Keratinocyte (primary cell): ENCODE results near the gene ALCAM. TPM values are rescaled to one million over a fixed set of nuclear protein-coding genes. Genes with fewer than 3 reads are reported as not detected.

Experiments
- DNase-seq: peaks from one replicate; pipeline ENCODE4 v3.0.0-alpha.2; 2011; ENCODE audit warnings: low read depth, missing footprints, low spot score
- FAIRE-seq: peaks from 2 replicates; lab custom pipeline; 2011; peaks lifted over from hg19 to GRCh38; lab: Jason Lieb, UNC
- H2AFZ ChIP-seq: 2 replicates; pipeline ENCODE4 v1.6.0; 2012; ENCODE audit warnings: low read length, control low read depth, inconsistent platforms; ENCODE audit not compliant: control insufficient read depth
- H3K27ac ChIP-seq: 2 replicates; pipeline ENCODE4 v1.5.1; 2011; ENCODE audit warnings: low read length; ENCODE audit not compliant: control insufficient read depth, insufficient read depth
- H3K27me3 ChIP-seq: 3 replicates; pipeline ENCODE4 v1.6.0; 2011; ENCODE audit warnings: low read length; ENCODE audit not compliant: control insufficient read depth, insufficient read depth; ENCODE audit errors: extremely low read depth
- H3K36me3 ChIP-seq, 2 experiments: 2 replicates in 1 of 2; 3 replicates in 1 of 2; pipeline ENCODE4 v1.5.1; 2011; ENCODE audit warnings: low read length in 2 of 2, mild to moderate bottlenecking in 1 of 2; ENCODE audit not compliant: control insufficient read depth in 2 of 2, insufficient read depth in 2 of 2; ENCODE audit errors: extremely low read depth in 1 of 2
- H3K4me1 ChIP-seq: 3 replicates; pipeline ENCODE4 v1.5.1; 2011; ENCODE audit warnings: low read length; ENCODE audit not compliant: control insufficient read depth, insufficient read depth; ENCODE audit errors: extremely low read depth
- H3K4me2 ChIP-seq: 3 replicates; pipeline ENCODE4 v1.6.0; 2011; ENCODE audit warnings: low read depth, low read length; ENCODE audit not compliant: control insufficient read depth, insufficient read depth; ENCODE audit errors: extremely low read depth
- H3K4me3 ChIP-seq, 3 experiments: fragments of 200-600 bp in 1 of 3; sonication (generic) in 1 of 3; 2 replicates in 2 of 3; 3 replicates in 1 of 3; pipeline ENCODE4 v1.5.1; 2011 to 2016; ENCODE audit warnings: low read length in 3 of 3, mild to moderate bottlenecking in 3 of 3, control low read depth in 2 of 3, inconsistent platforms in 1 of 3, low read depth in 1 of 3, mixed read lengths in 1 of 3, mixed run types in 1 of 3, moderate library complexity in 1 of 3; ENCODE audit not compliant: control insufficient read depth in 2 of 3, insufficient read depth in 2 of 3; ENCODE audit errors: extremely low read depth in 1 of 3
- H3K79me2 ChIP-seq: 2 replicates; pipeline ENCODE4 v1.6.0; 2012; ENCODE audit warnings: low read length; ENCODE audit not compliant: control insufficient read depth, insufficient read depth
- H3K9ac ChIP-seq: 3 replicates; pipeline ENCODE4 v1.6.0; 2011; ENCODE audit warnings: low read length; ENCODE audit not compliant: control insufficient read depth, insufficient read depth; ENCODE audit errors: extremely low read depth
- H3K9me1 ChIP-seq: 3 replicates; pipeline ENCODE4 v1.6.0; 2011; ENCODE audit warnings: low read length; ENCODE audit not compliant: control insufficient read depth, insufficient read depth; ENCODE audit errors: extremely low read depth
- H3K9me3 ChIP-seq: 2 replicates; pipeline ENCODE4 v1.5.1; 2012; ENCODE audit warnings: low read depth, low read length; ENCODE audit not compliant: control insufficient read depth
- H4K20me1 ChIP-seq: 3 replicates; pipeline ENCODE4 v1.6.0; 2011; ENCODE audit warnings: low read length; ENCODE audit not compliant: control insufficient read depth, insufficient read depth; ENCODE audit errors: extremely low read depth
- CTCF ChIP-seq, 3 experiments: IDR thresholded peaks in 1 of 3; conservative IDR thresholded peaks in 1 of 3; optimal IDR thresholded peaks in 1 of 3; 2 replicates in 2 of 3; 3 replicates in 1 of 3; pipeline versions ENCODE3 to v1.5.1; 2011; ENCODE audit warnings: low read length in 3 of 3, mild to moderate bottlenecking in 3 of 3, moderate library complexity in 2 of 3, control low read depth in 1 of 3, inconsistent platforms in 1 of 3; ENCODE audit not compliant: insufficient read depth in 2 of 3; ENCODE audit errors: extremely low read depth in 1 of 3
- EZH2 ChIP-seq: IDR thresholded peaks from one replicate; pipeline ENCODE4 v1.6.1; 2012; ENCODE audit warnings: inconsistent platforms, mild to moderate bottlenecking, low read length, moderate library complexity
- dilution Hi-C: fragments of 300-500 bp; cut with MboI; formaldehyde crosslinking; loops from one replicate; pipeline ENCODE4 v1.7.0; 2020; ENCODE audit warnings: low sequenced_read_pairs; ENCODE audit not compliant: extremely low pct_ligation_motif_present
- polyA plus RNA-seq, 5 experiments: library from polyadenylated mRNA; depleted of rRNA in 3 of 5; stranded (reverse) in 3 of 5; stranded (forward) in 1 of 5; unstranded in 1 of 5; fragments of >200 nt; gene quantifications; 1 replicate in 1 of 5; 2 replicates in 3 of 5; 3 replicates in 1 of 5; pipeline versions ENCODE4 v1.2.1 to v1.2.3, GENCODE V29; 2011 to 2012; ENCODE audit warnings: missing spikeins in 2 of 5, low read depth in 1 of 5, low replicate concordance in 1 of 5

ALCAM gene
- polyA plus RNA-seq, 1 donor (not counting 4 experiments of a cell fraction or from before 2014, with no cell fraction given) = 71.3 TPM

- H3K27ac ChIP-seq = no peak overlapping the region
- H3K27me3 ChIP-seq = no peaks in the 10 kb centered on the region
- no peak for DNase-seq
- dilution Hi-C loops = no loop called here
- peaks cover 6% of the 10 kb centered on the region for H3K4me1 ChIP-seq
- no peak overlapping the region for H3K4me3 ChIP-seq
- H4K20me1 ChIP-seq = no peaks in the 10 kb centered on the region
- H3K36me3 ChIP-seq = no peaks in the 10 kb centered on the region
- H3K79me2 ChIP-seq = no peaks in the 10 kb centered on the region
- H2AFZ ChIP-seq = no peak overlapping the region
- H3K9me1 ChIP-seq = no peaks in the 10 kb centered on the region
- peaks cover 3% of the 10 kb centered on the region for H3K9me3 ChIP-seq
- no peak overlapping the region for H3K4me2 ChIP-seq
- no peak for FAIRE-seq
- no peak for TF ChIP-seq CTCF (optimal IDR thresholded peaks at IDR 0.05 in 1 of 3, IDR thresholded peaks at IDR 0.05 in 1 of 3, conservative IDR thresholded peaks at IDR 0.05 in 1 of 3; ENCODE audit: extremely low read depth in 1 of 3, insufficient read depth in 2 of 3, low read length in 3 of 3)
- no peak for TF ChIP-seq EZH2
- no peak overlapping the region for H3K9ac ChIP-seq
Measured at GRCh38 chr3:105580296-105580965, 213.7 kb downstream of the ALCAM start.

- H3K36me3 ChIP-seq = no peaks in the 10 kb centered on the region
- no peaks in the 10 kb centered on the region for H3K9me1 ChIP-seq
- no peaks in the 10 kb centered on the region for H3K27me3 ChIP-seq
- H3K4me1 ChIP-seq = peaks cover 6% of the 10 kb centered on the region
- H3K9me3 ChIP-seq = peaks cover 3% of the 10 kb centered on the region
- no peak overlapping the region for H3K4me2 ChIP-seq
- DNase-seq (no peak), FAIRE-seq (no peak)
- no peak overlapping the region for H3K27ac ChIP-seq
- H4K20me1 ChIP-seq = no peaks in the 10 kb centered on the region
- no peak overlapping the region for H3K4me3 ChIP-seq
- dilution Hi-C loops = no loop called here
- H3K79me2 ChIP-seq = no peaks in the 10 kb centered on the region
- TF ChIP-seq CTCF (optimal IDR thresholded peaks at IDR 0.05 in 1 of 3, IDR thresholded peaks at IDR 0.05 in 1 of 3, conservative IDR thresholded peaks at IDR 0.05 in 1 of 3; ENCODE audit: extremely low read depth in 1 of 3, insufficient read depth in 2 of 3, low read length in 3 of 3) = no peak
- TF ChIP-seq EZH2 = no peak
- no peak overlapping the region for H3K9ac ChIP-seq
- no peak overlapping the region for H2AFZ ChIP-seq
Measured at GRCh38 chr3:105582015-105582414, 215.3 kb downstream of the ALCAM start.
